ENCODE measurements around the gene STEAP1B.
A peak's percentile ranks its signal among the peaks of the same experiment; 100 is the strongest.
"Not testable (repeated sequence)": the region's sequence is repeated elsewhere in the genome, so short reads cannot be mapped to it uniquely, and the experiment has no call there.

Gene STEAP1B

GRCh38 chr7:22464299-22464698 lies 35.7 kb downstream of the STEAP1B start:
- Histone ChIP-seq H3K9ac (ENCODE audit: insufficient read length, low read depth) (no peak overlapping the region), H3K36me3 (ENCODE audit: insufficient read depth, insufficient read length, low read length) (no peaks in the 10 kb centered on the region), H3K9me3 (ENCODE audit: insufficient read depth, low read length) (no peaks in the 10 kb centered on the region), H3K4me3 (ENCODE audit: insufficient read length, low read depth) (no peak overlapping the region), H3K4me1 (ENCODE audit: insufficient read depth, insufficient read length) (no peaks in the 10 kb centered on the region), H3K27me3 (ENCODE audit: insufficient read depth, insufficient read length) (no peaks in the 10 kb centered on the region)
- no peak for DNase-seq (ENCODE audit: low read depth, low spot score)
- TF ChIP-seq YY1 (IDR thresholded peaks at IDR 0.05; ENCODE audit: insufficient read depth, insufficient read length), result no peak
- no peak for TF ChIP-seq ZNF274 (IDR thresholded peaks at IDR 0.05; ENCODE audit: low read depth, low read length)
- TF ChIP-seq SUZ12 (IDR thresholded peaks at IDR 0.05; ENCODE audit: extremely low read depth, insufficient read depth, insufficient read length), result no peak

DNA sequence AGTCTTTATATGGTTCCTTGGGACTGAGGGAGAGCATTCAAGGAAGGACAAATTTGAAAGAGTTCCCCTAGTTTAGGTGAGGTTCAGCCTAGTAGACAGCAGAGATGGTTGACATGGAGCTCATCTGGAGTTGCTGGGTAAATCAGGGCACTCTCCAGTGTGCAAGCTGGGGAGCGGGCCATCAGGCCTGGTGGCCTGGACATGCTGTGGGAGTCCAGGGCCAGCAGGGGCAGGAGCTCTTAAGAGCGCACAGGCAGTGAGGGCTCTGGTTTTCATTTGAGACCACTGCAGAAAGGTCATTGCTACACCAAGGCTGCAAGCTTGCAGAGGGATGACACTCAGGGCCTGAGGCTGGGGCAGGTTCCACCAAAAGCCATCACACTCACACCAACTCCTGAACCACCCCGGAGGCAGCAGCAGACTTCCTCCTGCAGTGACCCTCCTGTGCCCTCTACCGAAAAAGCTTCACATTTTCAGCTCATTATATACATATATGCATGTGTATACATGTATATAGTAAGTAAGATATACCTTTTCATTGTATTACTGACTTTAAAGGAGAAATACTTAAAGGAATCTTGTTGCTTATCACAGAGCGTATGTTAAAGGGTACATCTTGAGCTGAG lies 39.5 kb downstream of the STEAP1B start:
- DNase-seq (ENCODE audit: low read depth, low spot score), result no peak
- H3K9me3 ChIP-seq (ENCODE audit: insufficient read depth, low read length), result no peaks in the 10 kb centered on the region
- no peak overlapping the region for H3K4me3 ChIP-seq (ENCODE audit: insufficient read length, low read depth)
- no peaks in the 10 kb centered on the region for H3K36me3 ChIP-seq (ENCODE audit: insufficient read depth, insufficient read length, low read length)
- H3K4me1 ChIP-seq (ENCODE audit: insufficient read depth, insufficient read length), result no peaks in the 10 kb centered on the region
- TF ChIP-seq YY1 (IDR thresholded peaks at IDR 0.05; ENCODE audit: insufficient read depth, insufficient read length) (no peak), ZNF274 (IDR thresholded peaks at IDR 0.05; ENCODE audit: low read depth, low read length) (no peak), SUZ12 (IDR thresholded peaks at IDR 0.05; ENCODE audit: extremely low read depth, insufficient read depth, insufficient read length) (no peak)
- no peaks in the 10 kb centered on the region for H3K27me3 ChIP-seq (ENCODE audit: insufficient read depth, insufficient read length)
- H3K9ac ChIP-seq (ENCODE audit: insufficient read length, low read depth), result no peak overlapping the region

GRCh38 chr7:22457471-22457870 lies 42.5 kb downstream of the STEAP1B start:
- Histone ChIP-seq H3K9me3 (ENCODE audit: insufficient read depth, low read length) (no peaks in the 10 kb centered on the region), H3K4me1 (ENCODE audit: insufficient read depth, insufficient read length) (no peaks in the 10 kb centered on the region), H3K9ac (ENCODE audit: insufficient read length, low read depth) (no peak overlapping the region), H3K27me3 (ENCODE audit: insufficient read depth, insufficient read length) (no peaks in the 10 kb centered on the region), H3K4me3 (ENCODE audit: insufficient read length, low read depth) (no peak overlapping the region), H3K36me3 (ENCODE audit: insufficient read depth, insufficient read length, low read length) (no peaks in the 10 kb centered on the region)
- TF ChIP-seq YY1 (IDR thresholded peaks at IDR 0.05; ENCODE audit: insufficient read depth, insufficient read length), result no peak
- TF ChIP-seq SUZ12 (IDR thresholded peaks at IDR 0.05; ENCODE audit: extremely low read depth, insufficient read depth, insufficient read length), result no peak
- no peak for TF ChIP-seq ZNF274 (IDR thresholded peaks at IDR 0.05; ENCODE audit: low read depth, low read length)
- no peak for DNase-seq (ENCODE audit: low read depth, low spot score)

- H3K9me3 ChIP-seq (ENCODE audit: insufficient read depth, low read length), result no peaks in the 10 kb centered on the region
- DNase-seq (ENCODE audit: low read depth, low spot score), result no peak
- no peaks in the 10 kb centered on the region for H3K4me1 ChIP-seq (ENCODE audit: insufficient read depth, insufficient read length)
- H3K9ac ChIP-seq (ENCODE audit: insufficient read length, low read depth), result no peak overlapping the region
- no peaks in the 10 kb centered on the region for H3K36me3 ChIP-seq (ENCODE audit: insufficient read depth, insufficient read length, low read length)
- no peak overlapping the region for H3K4me3 ChIP-seq (ENCODE audit: insufficient read length, low read depth)
- no peaks in the 10 kb centered on the region for H3K27me3 ChIP-seq (ENCODE audit: insufficient read depth, insufficient read length)
- no peak for TF ChIP-seq SUZ12 (IDR thresholded peaks at IDR 0.05; ENCODE audit: extremely low read depth, insufficient read depth, insufficient read length)
- TF ChIP-seq YY1 (IDR thresholded peaks at IDR 0.05; ENCODE audit: insufficient read depth, insufficient read length), result no peak
- TF ChIP-seq ZNF274 (IDR thresholded peaks at IDR 0.05; ENCODE audit: low read depth, low read length), result no peak
These were observed 45.5 kb downstream of the STEAP1B start for GRCh38 chr7:22454446-22454845.

GRCh38 chr7:22452960-22453558 lies 46.9 kb downstream of the STEAP1B start:
- no peaks in the 10 kb centered on the region for H3K4me1 ChIP-seq (ENCODE audit: insufficient read depth, insufficient read length)
- DNase-seq (ENCODE audit: low read depth, low spot score), result no peak
- no peak overlapping the region for H3K4me3 ChIP-seq (ENCODE audit: insufficient read length, low read depth)
- H3K9ac ChIP-seq (ENCODE audit: insufficient read length, low read depth), result no peak overlapping the region
- no peaks in the 10 kb centered on the region for H3K9me3 ChIP-seq (ENCODE audit: insufficient read depth, low read length)
- TF ChIP-seq SUZ12 (IDR thresholded peaks at IDR 0.05; ENCODE audit: extremely low read depth, insufficient read depth, insufficient read length), result no peak
- no peak for TF ChIP-seq YY1 (IDR thresholded peaks at IDR 0.05; ENCODE audit: insufficient read depth, insufficient read length)
- TF ChIP-seq ZNF274 (IDR thresholded peaks at IDR 0.05; ENCODE audit: low read depth, low read length), result no peak
- H3K36me3 ChIP-seq (ENCODE audit: insufficient read depth, insufficient read length, low read length), result no peaks in the 10 kb centered on the region
- H3K27me3 ChIP-seq (ENCODE audit: insufficient read depth, insufficient read length), result no peaks in the 10 kb centered on the region

- Histone ChIP-seq H3K9ac (ENCODE audit: insufficient read length, low read depth) (no peak overlapping the region), H3K9me3 (ENCODE audit: insufficient read depth, low read length) (no peaks in the 10 kb centered on the region), H3K27me3 (ENCODE audit: insufficient read depth, insufficient read length) (no peaks in the 10 kb centered on the region), H3K4me3 (ENCODE audit: insufficient read length, low read depth) (no peak overlapping the region), H3K36me3 (ENCODE audit: insufficient read depth, insufficient read length, low read length) (no peaks in the 10 kb centered on the region), H3K4me1 (ENCODE audit: insufficient read depth, insufficient read length) (no peaks in the 10 kb centered on the region)
- DNase-seq (ENCODE audit: low read depth, low spot score), result peak; percentile 68
- TF ChIP-seq SUZ12 (IDR thresholded peaks at IDR 0.05; ENCODE audit: extremely low read depth, insufficient read depth, insufficient read length) (no peak), ZNF274 (IDR thresholded peaks at IDR 0.05; ENCODE audit: low read depth, low read length) (no peak), YY1 (IDR thresholded peaks at IDR 0.05; ENCODE audit: insufficient read depth, insufficient read length) (no peak)
These were observed 47.6 kb downstream of the STEAP1B start for GRCh38 chr7:22452142-22452959.

GRCh38 chr7:22450013-22450412 lies 50.0 kb downstream of the STEAP1B start:
- not testable (repeated sequence) for H3K4me1 ChIP-seq (ENCODE audit: insufficient read depth, insufficient read length); H3K27me3 ChIP-seq (ENCODE audit: insufficient read depth, insufficient read length); H3K9ac ChIP-seq (ENCODE audit: insufficient read length, low read depth); DNase-seq (ENCODE audit: low read depth, low spot score); H3K9me3 ChIP-seq (ENCODE audit: insufficient read depth, low read length); H3K36me3 ChIP-seq (ENCODE audit: insufficient read depth, insufficient read length, low read length); H3K4me3 ChIP-seq (ENCODE audit: insufficient read length, low read depth)
